Measurements from ENCODE around the gene PTBP1.

- TF ChIP-seq, protein P1, sequence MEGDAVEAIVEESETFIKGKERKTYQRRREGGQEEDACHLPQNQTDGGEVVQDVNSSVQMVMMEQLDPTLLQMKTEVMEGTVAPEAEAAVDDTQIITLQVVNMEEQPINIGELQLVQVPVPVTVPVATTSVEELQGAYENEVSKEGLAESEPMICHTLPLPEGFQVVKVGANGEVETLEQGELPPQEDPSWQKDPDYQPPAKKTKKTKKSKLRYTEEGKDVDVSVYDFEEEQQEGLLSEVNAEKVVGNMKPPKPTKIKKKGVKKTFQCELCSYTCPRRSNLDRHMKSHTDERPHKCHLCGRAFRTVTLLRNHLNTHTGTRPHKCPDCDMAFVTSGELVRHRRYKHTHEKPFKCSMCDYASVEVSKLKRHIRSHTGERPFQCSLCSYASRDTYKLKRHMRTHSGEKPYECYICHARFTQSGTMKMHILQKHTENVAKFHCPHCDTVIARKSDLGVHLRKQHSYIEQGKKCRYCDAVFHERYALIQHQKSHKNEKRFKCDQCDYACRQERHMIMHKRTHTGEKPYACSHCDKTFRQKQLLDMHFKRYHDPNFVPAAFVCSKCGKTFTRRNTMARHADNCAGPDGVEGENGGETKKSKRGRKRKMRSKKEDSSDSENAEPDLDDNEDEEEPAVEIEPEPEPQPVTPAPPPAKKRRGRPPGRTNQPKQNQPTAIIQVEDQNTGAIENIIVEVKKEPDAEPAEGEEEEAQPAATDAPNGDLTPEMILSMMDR (conservative IDR thresholded peaks at IDR 0.05; ENCODE audit: low read depth in 2 of 2) = no peak
- TF ChIP-seq POLR2AphosphoS5 (IDR thresholded peaks at IDR 0.05; ENCODE audit: low read depth) (no peak), JUNB (IDR thresholded peaks at IDR 0.05; ENCODE audit: unreplicated experiment) (no peak), EZH2 (IDR thresholded peaks at IDR 0.05; ENCODE audit: low read depth, unreplicated experiment) (no peak), EZH2phosphoT487 (IDR thresholded peaks at IDR 0.05; ENCODE audit: unreplicated experiment) (no peak), REST (IDR thresholded peaks at IDR 0.05; ENCODE audit: unreplicated experiment) (no peak), NANOG (IDR thresholded peaks at IDR 0.05; ENCODE audit: borderline replicate concordance) (no peak), ETS1 (IDR thresholded peaks at IDR 0.05) (no peak), CREB1 (CRISPR knock-in tag; IDR thresholded peaks at IDR 0.05; ENCODE audit: low read depth) (no peak)
Measured at GRCh38 chr19:763869-764268, 33.4 kb upstream of the PTBP1 start.
